ENCODE measurements around the gene KLHL26. TPM values are rescaled to one million over a fixed set of nuclear protein-coding genes. Genes with fewer than 3 reads are reported as not detected.

KLHL26 gene
- polyA plus RNA-seq, 2 donors = 1.8 to 2.0 TPM

- WGBS, 2 donors = 41 to 53% methylated on average over 23 of the region's 23 CpGs
- Histone ChIP-seq H3K27me3 (ENCODE audit: control insufficient read depth in 1 of 2, insufficient read depth in 2 of 2, low read length in 2 of 2) (peaks cover 4 to 32% of the 10 kb centered on the region in 2 donors), H3K27ac (ENCODE audit: low read depth in 2 of 2, low read length in 1 of 2) (no peak overlapping the region), H3K9me3 (ENCODE audit: control insufficient read depth in 2 of 2, insufficient read depth in 1 of 2, low read depth in 1 of 2, low read length in 1 of 2) (peaks cover 2 to 6% of the 10 kb centered on the region in 2 donors), H3K4me1 (ENCODE audit: control insufficient read depth in 2 of 2, insufficient read depth in 2 of 2, low read length in 1 of 2) (peaks cover 10 to 15% of the 10 kb centered on the region in 2 donors), H3K36me3 (ENCODE audit: control insufficient read depth in 2 of 2, insufficient read depth in 2 of 2, low read length in 1 of 2) (no peaks in the 10 kb centered on the region), H3K4me3 (ENCODE audit: low read depth in 1 of 2, low read length in 2 of 2) (no peak overlapping the region)
Measured at GRCh38 chr19:18613589-18614234, 23.1 kb upstream of the KLHL26 start.

- Histone ChIP-seq H3K9me3 (ENCODE audit: control insufficient read depth in 2 of 2, insufficient read depth in 1 of 2, low read depth in 1 of 2, low read length in 1 of 2) (peaks cover 2 to 6% of the 10 kb centered on the region in 2 donors), H3K4me3 (ENCODE audit: low read depth in 1 of 2, low read length in 2 of 2) (no peak overlapping the region), H3K36me3 (ENCODE audit: control insufficient read depth in 2 of 2, insufficient read depth in 2 of 2, low read length in 1 of 2) (no peaks in the 10 kb centered on the region), H3K4me1 (ENCODE audit: control insufficient read depth in 2 of 2, insufficient read depth in 2 of 2, low read length in 1 of 2) (peaks cover 10 to 12% of the 10 kb centered on the region in 2 donors), H3K27me3 (ENCODE audit: control insufficient read depth in 1 of 2, insufficient read depth in 2 of 2, low read length in 2 of 2) (peaks cover 0 to 25% of the 10 kb centered on the region in 2 donors), H3K27ac (ENCODE audit: low read depth in 2 of 2, low read length in 1 of 2) (no peak overlapping the region)
- 83 to 86% methylated on average over 3 of the region's 3 CpGs for WGBS, 2 donors
Measured at GRCh38 chr19:18616023-18616422, 20.8 kb upstream of the KLHL26 start.

- no peaks in the 10 kb centered on the region for H3K36me3 ChIP-seq (ENCODE audit: control insufficient read depth in 2 of 2, insufficient read depth in 2 of 2, low read length in 1 of 2)
Measured at GRCh38 chr19:18617562-18617961, 19.3 kb upstream of the KLHL26 start.

GRCh38 chr19:18618236-18618635, 18.6 kb upstream of the KLHL26 start:
- Histone ChIP-seq H3K4me3 (ENCODE audit: low read depth in 1 of 2, low read length in 2 of 2) (no peak overlapping the region), H3K36me3 (ENCODE audit: control insufficient read depth in 2 of 2, insufficient read depth in 2 of 2, low read length in 1 of 2) (no peaks in the 10 kb centered on the region), H3K9me3 (ENCODE audit: control insufficient read depth in 2 of 2, insufficient read depth in 1 of 2, low read depth in 1 of 2, low read length in 1 of 2) (peaks cover 2 to 6% of the 10 kb centered on the region in 2 donors), H3K27me3 (ENCODE audit: control insufficient read depth in 1 of 2, insufficient read depth in 2 of 2, low read length in 2 of 2) (peaks cover 0 to 11% of the 10 kb centered on the region in 2 donors), H3K4me1 (ENCODE audit: control insufficient read depth in 2 of 2, insufficient read depth in 2 of 2, low read length in 1 of 2) (no peaks in the 10 kb centered on the region), H3K27ac (ENCODE audit: low read depth in 2 of 2, low read length in 1 of 2) (no peak overlapping the region)
- WGBS, 2 donors = 83 to 94% methylated on average over 13 of the region's 13 CpGs

More at GRCh38 chr19:18617562-18617961, 19.3 kb upstream of the KLHL26 start:
- Histone ChIP-seq H3K27me3 (ENCODE audit: control insufficient read depth in 1 of 2, insufficient read depth in 2 of 2, low read length in 2 of 2) (peaks cover 0 to 15% of the 10 kb centered on the region in 2 donors), H3K4me1 (ENCODE audit: control insufficient read depth in 2 of 2, insufficient read depth in 2 of 2, low read length in 1 of 2) (peaks cover 4 to 5% of the 10 kb centered on the region in 2 donors), H3K4me3 (ENCODE audit: low read depth in 1 of 2, low read length in 2 of 2) (no peak overlapping the region), H3K9me3 (ENCODE audit: control insufficient read depth in 2 of 2, insufficient read depth in 1 of 2, low read depth in 1 of 2, low read length in 1 of 2) (peaks cover 2 to 6% of the 10 kb centered on the region in 2 donors), H3K27ac (ENCODE audit: low read depth in 2 of 2, low read length in 1 of 2) (no peak overlapping the region)

- Histone ChIP-seq H3K27me3 (ENCODE audit: control insufficient read depth in 1 of 2, insufficient read depth in 2 of 2, low read length in 2 of 2) (peaks cover 0 to 3% of the 10 kb centered on the region in 2 donors), H3K9me3 (ENCODE audit: control insufficient read depth in 2 of 2, insufficient read depth in 1 of 2, low read depth in 1 of 2, low read length in 1 of 2) (peaks cover 0 to 4% of the 10 kb centered on the region in 2 donors), H3K4me3 (ENCODE audit: low read depth in 1 of 2, low read length in 2 of 2) (no peak overlapping the region), H3K36me3 (ENCODE audit: control insufficient read depth in 2 of 2, insufficient read depth in 2 of 2, low read length in 1 of 2) (no peaks in the 10 kb centered on the region), H3K4me1 (ENCODE audit: control insufficient read depth in 2 of 2, insufficient read depth in 2 of 2, low read length in 1 of 2) (no peaks in the 10 kb centered on the region), H3K27ac (ENCODE audit: low read depth in 2 of 2, low read length in 1 of 2) (no peak overlapping the region)
- WGBS, 2 donors = 89 to 90% methylated on average over 9 to 10 of the region's 10 CpGs
Measured at GRCh38 chr19:18620311-18620710, 16.5 kb upstream of the KLHL26 start.

- no peak overlapping the region for H3K27ac ChIP-seq (ENCODE audit: low read depth in 2 of 2, low read length in 1 of 2)
- WGBS, 2 donors = 74 to 79% methylated on average over 7 of the region's 7 CpGs
Measured at GRCh38 chr19:18620902-18621301, 15.9 kb upstream of the KLHL26 start.

GRCh38 chr19:18626906-18627305, 9.9 kb upstream of the KLHL26 start:
- no peaks in the 10 kb centered on the region for H3K27me3 ChIP-seq (ENCODE audit: control insufficient read depth in 1 of 2, insufficient read depth in 2 of 2, low read length in 2 of 2)
- H3K27ac ChIP-seq (ENCODE audit: low read depth in 2 of 2, low read length in 1 of 2) = no peak overlapping the region
- no peak overlapping the region for H3K4me3 ChIP-seq (ENCODE audit: low read depth in 1 of 2, low read length in 2 of 2)
- whole genome bisulfite sequencing, 2 donors = 73% methylated on average over 2 of the region's 2 CpGs
- no peaks in the 10 kb centered on the region for H3K9me3 ChIP-seq (ENCODE audit: control insufficient read depth in 2 of 2, insufficient read depth in 1 of 2, low read depth in 1 of 2, low read length in 1 of 2)
- H3K4me1 ChIP-seq (ENCODE audit: control insufficient read depth in 2 of 2, insufficient read depth in 2 of 2, low read length in 1 of 2) = peaks cover 0 to 5% of the 10 kb centered on the region in 2 donors
- no peaks in the 10 kb centered on the region for H3K36me3 ChIP-seq (ENCODE audit: control insufficient read depth in 2 of 2, insufficient read depth in 2 of 2, low read length in 1 of 2)

More at GRCh38 chr19:18620902-18621301, 15.9 kb upstream of the KLHL26 start:
- no peak overlapping the region for H3K4me3 ChIP-seq (ENCODE audit: low read depth in 1 of 2, low read length in 2 of 2)
- H3K4me1 ChIP-seq (ENCODE audit: control insufficient read depth in 2 of 2, insufficient read depth in 2 of 2, low read length in 1 of 2) = no peaks in the 10 kb centered on the region
- no peaks in the 10 kb centered on the region for H3K36me3 ChIP-seq (ENCODE audit: control insufficient read depth in 2 of 2, insufficient read depth in 2 of 2, low read length in 1 of 2)
- H3K27me3 ChIP-seq (ENCODE audit: control insufficient read depth in 1 of 2, insufficient read depth in 2 of 2, low read length in 2 of 2) = peaks cover 0 to 3% of the 10 kb centered on the region in 2 donors
- peaks cover 0 to 4% of the 10 kb centered on the region in 2 donors for H3K9me3 ChIP-seq (ENCODE audit: control insufficient read depth in 2 of 2, insufficient read depth in 1 of 2, low read depth in 1 of 2, low read length in 1 of 2)

- Histone ChIP-seq H3K27me3 (ENCODE audit: control insufficient read depth in 1 of 2, insufficient read depth in 2 of 2, low read length in 2 of 2) (no peaks in the 10 kb centered on the region), H3K4me1 (ENCODE audit: control insufficient read depth in 2 of 2, insufficient read depth in 2 of 2, low read length in 1 of 2) (peaks cover 0 to 5% of the 10 kb centered on the region in 2 donors), H3K9me3 (ENCODE audit: control insufficient read depth in 2 of 2, insufficient read depth in 1 of 2, low read depth in 1 of 2, low read length in 1 of 2) (no peaks in the 10 kb centered on the region), H3K4me3 (ENCODE audit: low read depth in 1 of 2, low read length in 2 of 2) (no peak overlapping the region), H3K27ac (ENCODE audit: low read depth in 2 of 2, low read length in 1 of 2) (peak overlapping the region; percentile 17 to 35), H3K36me3 (ENCODE audit: control insufficient read depth in 2 of 2, insufficient read depth in 2 of 2, low read length in 1 of 2) (no peaks in the 10 kb centered on the region)
- 69 to 75% methylated on average over 15 of the region's 15 CpGs for WGBS, 2 donors
Measured at GRCh38 chr19:18629166-18630088, 7.4 kb upstream of the KLHL26 start.

GRCh38 chr19:18633321-18633720, 3.5 kb upstream of the KLHL26 start:
- Histone ChIP-seq H3K4me1 (ENCODE audit: control insufficient read depth in 2 of 2, insufficient read depth in 2 of 2, low read length in 1 of 2) (peaks cover 0 to 20% of the 10 kb centered on the region in 2 donors), H3K9me3 (ENCODE audit: control insufficient read depth in 2 of 2, insufficient read depth in 1 of 2, low read depth in 1 of 2, low read length in 1 of 2) (no peaks in the 10 kb centered on the region), H3K36me3 (ENCODE audit: control insufficient read depth in 2 of 2, insufficient read depth in 2 of 2, low read length in 1 of 2) (no peaks in the 10 kb centered on the region), H3K27ac (ENCODE audit: low read depth in 2 of 2, low read length in 1 of 2) (no peak overlapping the region), H3K4me3 (ENCODE audit: low read depth in 1 of 2, low read length in 2 of 2) (no peak overlapping the region), H3K27me3 (ENCODE audit: control insufficient read depth in 1 of 2, insufficient read depth in 2 of 2, low read length in 2 of 2) (no peaks in the 10 kb centered on the region)
- 72 to 82% methylated on average over 8 of the region's 8 CpGs for WGBS, 2 donors

All from esophagus (tissue), 2 donors.